Stimulated activated CD8-positive, alpha-beta memory T cell treated with anti-CD3 and anti-CD28 coated beads, Interleukin-7, amount 100 ng/mL, for 24 hours (primary cell): ENCODE data around the gene ZGPAT.

Experiments
- DNase-seq: peaks from one replicate; pipeline ENCODE4 v3.0.0-alpha.2; 2020; ENCODE audit warnings: low read depth

The ZGPAT gene

GRCh38 chr20:63679799-63680305 is 28.0 kb upstream of the ZGPAT start:
- DNase-seq: no peak

- DNase-seq: no peak
These were observed 27.4 kb upstream of the ZGPAT start for GRCh38 chr20:63680427-63680826.

GRCh38 chr20:63680857-63681608 is 26.8 kb upstream of the ZGPAT start:
- DNase-seq: no peak

GRCh38 chr20:63681609-63682142 is 26.2 kb upstream of the ZGPAT start:
- no peak for DNase-seq

GRCh38 chr20:63682384-63683139 is 25.3 kb upstream of the ZGPAT start:
- DNase-seq: no peak

GRCh38 chr20:63685269-63686026 is 22.4 kb upstream of the ZGPAT start:
- no peak for DNase-seq

- no peak for DNase-seq
These were observed 21.7 kb upstream of the ZGPAT start for GRCh38 chr20:63686094-63686491.

GRCh38 chr20:63686492-63687321 is 21.1 kb upstream of the ZGPAT start:
- DNase-seq: no peak

GRCh38 chr20:63687419-63688178 is 20.2 kb upstream of the ZGPAT start:
- no peak for DNase-seq

GRCh38 chr20:63688228-63689045 is 19.4 kb upstream of the ZGPAT start:
- no peak for DNase-seq

GRCh38 chr20:63689046-63690002 is 18.5 kb upstream of the ZGPAT start:
- no peak for DNase-seq

GRCh38 chr20:63690003-63690897 is 17.6 kb upstream of the ZGPAT start:
- DNase-seq: no peak

- no peak for DNase-seq
These were observed 16.7 kb upstream of the ZGPAT start for GRCh38 chr20:63690898-63691710.

GRCh38 chr20:63691711-63692435 is 16.0 kb upstream of the ZGPAT start:
- no peak for DNase-seq

- no peak for DNase-seq
These were observed 15.3 kb upstream of the ZGPAT start for GRCh38 chr20:63692436-63693082.
